Activated CD8-positive, alpha-beta memory T cell treated with anti-CD3 and anti-CD28 coated beads, Interleukin-2, amount 10 ng/mL, durations not matched to agents 7 days and 5 days (primary cell): ENCODE results near the gene CLDN15. TPM values are rescaled to one million over a fixed set of nuclear protein-coding genes. Genes with fewer than 3 reads are reported as not detected.

Source experiments
- ATAC-seq: fragments of 150-1000 bp; cut with Tn5 transposase; one replicate; pipeline ENCODE4 v1.10.0; 2021; ENCODE audit warnings: moderate library complexity
- CTCF ChIA-PET: fragments of 350-600 bp; sonication (Branson Sonifier 250); formaldehyde crosslinking; loops from one replicate; lab custom pipeline; 2021; ENCODE audit warnings: antibody characterized with exemption; lab: Charles Lee
- DNase-seq: peaks from one replicate; pipeline ENCODE4 v3.0.0-alpha.2; 2020
- H3K27ac Mint-ChIP-seq: one replicate; pipeline ENCODE4 v1.8.0; 2021; ENCODE audit warnings: mild to moderate bottlenecking, mixed read lengths
- H3K27me3 Mint-ChIP-seq: one replicate; pipeline ENCODE4 v1.8.0; 2021; ENCODE audit warnings: mixed read lengths
- H3K36me3 Mint-ChIP-seq: one replicate; pipeline ENCODE4 v1.8.0; 2021; ENCODE audit warnings: mild to moderate bottlenecking, mixed read lengths
- H3K4me1 Mint-ChIP-seq: one replicate; pipeline ENCODE4 v1.8.0; 2021; ENCODE audit warnings: mixed read lengths
- H3K4me3 Mint-ChIP-seq: one replicate; pipeline ENCODE4 v1.8.0; 2021; ENCODE audit warnings: mild to moderate bottlenecking, moderate library complexity, mixed read lengths
- H3K9me3 Mint-ChIP-seq: one replicate; pipeline ENCODE4 v1.8.0; 2022; ENCODE audit warnings: low read depth, mixed read lengths
- total RNA-seq, 2 experiments: library from RNA; stranded (reverse); gene quantifications; one replicate each; pipeline ENCODE4 v1.2.3, GENCODE V29; 2021

CLDN15 gene
- total RNA-seq, 2 experiments from 2014 or later, result 21.6 TPM

- Mint-ChIP-seq H3K27me3 (no peaks in the 10 kb centered on the region), H3K4me3 (no peak overlapping the region), H3K27ac (no peak overlapping the region), H3K36me3 (peaks cover 17% of the 10 kb centered on the region), H3K9me3 (no peaks in the 10 kb centered on the region), H3K4me1 (peaks cover 2% of the 10 kb centered on the region)
- ATAC-seq (no peak), DNase-seq (no peak)
- CTCF ChIA-PET, result interaction anchor here (0.7 to 2.1 kb wide), 4 partner anchors 9 to 83 kb away, joined by 3 to 10 read pairs (median 3); partner anchors contain the start of genes FIS1 and PLOD3
These were observed 10.9 kb downstream of the CLDN15 start for GRCh38 chr7:101226721-101227120.

GRCh38 chr7:101225650-101226049 is 12.0 kb downstream of the CLDN15 start:
- DNase-seq, result no peak
- Mint-ChIP-seq H3K27ac (no peak overlapping the region), H3K4me3 (no peak overlapping the region), H3K9me3 (no peaks in the 10 kb centered on the region), H3K36me3 (peaks cover 15% of the 10 kb centered on the region), H3K4me1 (peaks cover under 1% of the 10 kb centered on the region), H3K27me3 (no peaks in the 10 kb centered on the region)
- CTCF ChIA-PET, result interaction anchor here (1.4 to 2.1 kb wide), 2 partner anchors 8 to 18 kb away, joined by 3 to 10 read pairs; partner anchors contain the start of genes FIS1 and PLOD3
- no peak for ATAC-seq

GRCh38 chr7:101223528-101223927 is 14.1 kb downstream of the CLDN15 start:
- H3K27ac Mint-ChIP-seq, result no peak overlapping the region
- peaks cover 14% of the 10 kb centered on the region for H3K36me3 Mint-ChIP-seq
- no peak overlapping the region for H3K4me3 Mint-ChIP-seq
- DNase-seq (no peak), ATAC-seq (no peak)
- no peaks in the 10 kb centered on the region for H3K9me3 Mint-ChIP-seq
- CTCF ChIA-PET, result interaction anchor here (1.0 to 1.4 kb wide), 2 partner anchors 31 to 59 kb away, joined by 3 read pairs; no protein-coding TSS in a partner anchor
- no peaks in the 10 kb centered on the region for H3K27me3 Mint-ChIP-seq
- H3K4me1 Mint-ChIP-seq, result peaks cover 13% of the 10 kb centered on the region

GRCh38 chr7:101222275-101222830 is 15.2 kb downstream of the CLDN15 start:
- no peaks in the 10 kb centered on the region for H3K27me3 Mint-ChIP-seq
- no peaks in the 10 kb centered on the region for H3K9me3 Mint-ChIP-seq
- peak overlapping the region; percentile 15 for H3K27ac Mint-ChIP-seq
- CTCF ChIA-PET, result interaction anchor here (0.6 to 1.4 kb wide), 3 partner anchors 58 to 350 kb away, joined by 3 read pairs; no protein-coding TSS in a partner anchor
- no peak overlapping the region for H3K4me3 Mint-ChIP-seq
- ATAC-seq, result no peak
- peaks cover 18% of the 10 kb centered on the region for H3K4me1 Mint-ChIP-seq
- no peak for DNase-seq
- peaks cover 14% of the 10 kb centered on the region for H3K36me3 Mint-ChIP-seq

- no peak overlapping the region for H3K27ac Mint-ChIP-seq
- CTCF ChIA-PET, result interaction anchor here (0.6 to 2.2 kb wide), 6 partner anchors 15 to 76 kb away, joined by 3 to 11 read pairs (median 4); partner anchors contain the start of gene FIS1
- H3K27me3 Mint-ChIP-seq, result no peaks in the 10 kb centered on the region
- ATAC-seq, result no peak
- DNase-seq, result no peak
- H3K36me3 Mint-ChIP-seq, result peaks cover 17% of the 10 kb centered on the region
- H3K9me3 Mint-ChIP-seq, result no peaks in the 10 kb centered on the region
- H3K4me3 Mint-ChIP-seq, result no peak overlapping the region
- H3K4me1 Mint-ChIP-seq, result peaks cover 27% of the 10 kb centered on the region
These were observed 17.3 kb downstream of the CLDN15 start for GRCh38 chr7:101220295-101220694.

- DNase-seq (no peak), ATAC-seq (peak; percentile 9)
- Mint-ChIP-seq H3K9me3 (no peaks in the 10 kb centered on the region), H3K4me1 (peaks cover 27% of the 10 kb centered on the region), H3K36me3 (peaks cover 8% of the 10 kb centered on the region), H3K4me3 (peak overlapping the region; percentile 93), H3K27me3 (no peaks in the 10 kb centered on the region), H3K27ac (peak overlapping the region; percentile 84)
- CTCF ChIA-PET, result interaction anchor here (0.9 to 2.9 kb wide), 21 partner anchors 11 to 367 kb away, joined by 3 to 69 read pairs (median 5); partner anchors contain the start of genes FIS1, MOGAT3, SLC12A9 and UFSP1
These were observed 19.1 kb downstream of the CLDN15 start for GRCh38 chr7:101218236-101219125.

- Mint-ChIP-seq H3K27me3 (no peaks in the 10 kb centered on the region), H3K4me1 (peaks cover 27% of the 10 kb centered on the region), H3K4me3 (peak within 1 kb of the TSS; percentile 93), H3K27ac (peak within 1 kb of the TSS; percentile 84), H3K9me3 (no peaks in the 10 kb centered on the region), H3K36me3 (peaks cover 4% of the 10 kb centered on the region)
- peak; percentile 74 for ATAC-seq
- CTCF ChIA-PET, result interaction anchor here (0.9 to 2.9 kb wide), 23 partner anchors 9 to 366 kb away, joined by 3 to 69 read pairs (median 5); partner anchors contain the start of genes FIS1, MOGAT3, SLC12A9 and UFSP1
- DNase-seq, result peak; percentile 98
These were observed 20.0 kb downstream of the CLDN15 start, which contains the start of the genes PLOD3 and ZNHIT1 for GRCh38 chr7:101217388-101218235. TSS of gene PLOD3 (minus strand) at chr7:101217581. CDS start at chr7:101217274, 307 bp downstream. TSS of gene ZNHIT1 (plus strand) at chr7:101218165. CDS start at chr7:101218196, 31 bp downstream.

- Mint-ChIP-seq H3K27me3 (no peaks in the 10 kb centered on the region), H3K27ac (peak overlapping the region; percentile 84), H3K4me3 (peak overlapping the region; percentile 93), H3K9me3 (no peaks in the 10 kb centered on the region), H3K36me3 (peaks cover 4% of the 10 kb centered on the region), H3K4me1 (peaks cover 27% of the 10 kb centered on the region)
- DNase-seq (peak; percentile 45), ATAC-seq (peak; percentile 2)
- CTCF ChIA-PET, result interaction anchor here (0.9 to 2.9 kb wide), 18 partner anchors 9 to 365 kb away, joined by 3 to 69 read pairs (median 5); partner anchors contain the start of genes FIS1, MOGAT3 and TRIM56
These were observed 20.7 kb downstream of the CLDN15 start for GRCh38 chr7:101216860-101217387.

- DNase-seq, result no peak
- Mint-ChIP-seq H3K27ac (peak overlapping the region; percentile 77), H3K4me3 (peak overlapping the region; percentile 93), H3K36me3 (peaks cover 4% of the 10 kb centered on the region), H3K4me1 (peaks cover 27% of the 10 kb centered on the region), H3K27me3 (no peaks in the 10 kb centered on the region), H3K9me3 (no peaks in the 10 kb centered on the region)
- no peak for ATAC-seq
- CTCF ChIA-PET, result interaction anchor here (1.0 to 2.9 kb wide), 8 partner anchors 12 to 130 kb away, joined by 3 to 69 read pairs (median 8); partner anchors contain the start of genes FIS1 and TRIM56
These were observed 21.4 kb downstream of the CLDN15 start for GRCh38 chr7:101216001-101216859.

- Mint-ChIP-seq H3K9me3 (no peaks in the 10 kb centered on the region), H3K27ac (no peak overlapping the region), H3K36me3 (peaks cover 4% of the 10 kb centered on the region), H3K4me1 (peaks cover 9% of the 10 kb centered on the region), H3K4me3 (no peak overlapping the region), H3K27me3 (no peaks in the 10 kb centered on the region)
- CTCF ChIA-PET, result interaction anchor here (1.1 to 1.6 kb wide), 2 partner anchors 68 to 71 kb away, joined by 4 to 5 read pairs; no protein-coding TSS in a partner anchor
- ATAC-seq (no peak), DNase-seq (no peak)
These were observed 25.6 kb downstream of the CLDN15 start for GRCh38 chr7:101212014-101212413.

GRCh38 chr7:101211501-101211900 is 26.1 kb downstream of the CLDN15 start:
- CTCF ChIA-PET, result interaction anchor here (1.1 to 1.6 kb wide), 3 partner anchors 67 to 71 kb away, joined by 3 to 5 read pairs (median 4); no protein-coding TSS in a partner anchor
- no peak for ATAC-seq
- DNase-seq, result no peak
- Mint-ChIP-seq H3K36me3 (peaks cover 4% of the 10 kb centered on the region), H3K4me1 (peaks cover 5% of the 10 kb centered on the region), H3K9me3 (no peaks in the 10 kb centered on the region), H3K4me3 (no peak overlapping the region), H3K27ac (no peak overlapping the region), H3K27me3 (no peaks in the 10 kb centered on the region)
